GM12878 (cell line): Measurements from ENCODE around the gene RETSAT. TPM values are rescaled to one million over a fixed set of nuclear protein-coding genes. Genes with fewer than 3 reads are reported as not detected.

ENCODE experiments used
- ATAC-seq: fragments of 200-7000 bp; cut with Tn5 transposase; 3 replicates; pipeline ENCODE4 v1.9.1; 2020; ENCODE audit warnings: mild to moderate bottlenecking, moderate library complexity
- BruUV-seq: library from RNA; stranded (reverse); fragments of 400-500 nt; replicated peaks from 2 replicates; lab custom pipeline; 2021; lab: Mats Ljungman, UMichigan
- CTCF ChIA-PET: fragments of 300-600 bp; sonication (Branson Sonifier 250); formaldehyde crosslinking; extraction: SDS; loops from one replicate; lab custom pipeline; 2021; ENCODE audit warnings: inconsistent platforms; lab: Yijun Ruan, JAX
- POLR2A ChIA-PET: fragments of 350-600 bp; formaldehyde crosslinking; extraction: SDS; loops from one replicate; lab custom pipeline; 2021; ENCODE audit warnings: inconsistent platforms; lab: Charles Lee
- RAD21 ChIA-PET: fragments of 300-600 bp; sonication (Branson Sonifier 250); formaldehyde crosslinking; loops from one replicate; lab custom pipeline; 2023; ENCODE audit warnings: antibody characterized with exemption; ENCODE audit not compliant: unreplicated experiment; lab: Charles Lee
- SMC1A ChIA-PET: fragments of 300-600 bp; sonication (Branson Sonifier 250); formaldehyde crosslinking; loops from one replicate; lab custom pipeline; 2023; ENCODE audit not compliant: unreplicated experiment, uncharacterized antibody; lab: Charles Lee
- DNase-seq: peaks from one replicate; pipeline ENCODE4 v3.0.0-alpha.2; 2011; ENCODE audit warnings: low read depth, low spot score
- FAIRE-seq: peaks from 3 replicates; lab custom pipeline; 2011; peaks lifted over from hg19 to GRCh38; lab: Jason Lieb, UNC
- H2AFZ ChIP-seq: 2 replicates; pipeline ENCODE4 v1.6.0; 2011; ENCODE audit warnings: low read depth, low read length, control low read depth; ENCODE audit not compliant: control insufficient read depth
- H3K27ac ChIP-seq: 2 replicates; pipeline ENCODE4 v1.5.1; 2011; ENCODE audit warnings: control low read depth; ENCODE audit not compliant: control insufficient read depth, insufficient read depth
- H3K27me3 ChIP-seq, 2 experiments: replicated peaks in 1 of 2; 2 replicates each; pipeline versions ENCODE4 v1.6.0 to v1.6.1; 2011; ENCODE audit warnings: low read length in 1 of 2; ENCODE audit not compliant: control insufficient read depth in 2 of 2, insufficient read depth in 2 of 2
- H3K36me3 ChIP-seq, 2 experiments: 2 replicates each; pipeline ENCODE4 v1.5.1; 2011; ENCODE audit warnings: low read length in 1 of 2; ENCODE audit not compliant: control insufficient read depth in 2 of 2, insufficient read depth in 2 of 2
- H3K4me1 ChIP-seq: 2 replicates; pipeline ENCODE4 v1.6.1; 2011; ENCODE audit warnings: mild to moderate bottlenecking, low read length, moderate library complexity, mixed read lengths; ENCODE audit not compliant: control insufficient read depth, insufficient read depth
- H3K4me2 ChIP-seq: 2 replicates; pipeline ENCODE4 v1.6.0; 2011; ENCODE audit warnings: control low read depth; ENCODE audit not compliant: control insufficient read depth, insufficient read depth
- H3K4me3 ChIP-seq: fragments of 200-600 bp; sonication (generic); 2 replicates; pipeline ENCODE4 v1.5.1; 2016
- H3K79me2 ChIP-seq: 2 replicates; pipeline ENCODE4 v1.6.0; 2011; ENCODE audit warnings: low read length; ENCODE audit not compliant: control insufficient read depth, insufficient read depth
- H3K9ac ChIP-seq: 2 replicates; pipeline ENCODE4 v1.8.0; 2011; ENCODE audit warnings: low read length, control low read depth, mixed read lengths; ENCODE audit not compliant: control insufficient read depth, insufficient read depth
- H3K9me3 ChIP-seq: replicated peaks from 3 replicates; pipeline ENCODE4 v1.5.1; 2011; ENCODE audit warnings: mild to moderate bottlenecking, low read length; ENCODE audit not compliant: control insufficient read depth, insufficient read depth
- H4K20me1 ChIP-seq: 2 replicates; pipeline ENCODE4 v1.6.0; 2011; ENCODE audit not compliant: control insufficient read depth, insufficient read depth
- EED ChIP-seq: sonication (generic); IDR thresholded peaks from 2 replicates; pipeline ENCODE4 v1.6.1; 2016; ENCODE audit warnings: antibody characterized with exemption, low read depth
- ELK1 ChIP-seq: IDR thresholded peaks from 2 replicates; pipeline ENCODE4 v1.6.1; 2012; ENCODE audit warnings: low read depth, low read length, improper control_type of control experiment
- GATAD2B ChIP-seq: fragments of 450-650 bp; conservative IDR thresholded peaks from 2 replicates; pipeline ENCODE4 v1.6.1; 2017; ENCODE audit warnings: low read depth, mild to moderate bottlenecking, moderate library complexity
- MXI1 ChIP-seq: fragments of 150-350 bp; IDR thresholded peaks from 2 replicates; pipeline ENCODE4 v1.6.1; 2011; ENCODE audit warnings: low read depth, mild to moderate bottlenecking, inconsistent platforms, low read length, improper control_type of control experiment
- MYC ChIP-seq: IDR thresholded peaks from 2 replicates; pipeline ENCODE4 v1.6.1; 2011; ENCODE audit warnings: mild to moderate bottlenecking, low read length, moderate library complexity, inconsistent platforms; ENCODE audit not compliant: insufficient read depth, insufficient replicate concordance, insufficient read length, severe bottlenecking
- PAX5 ChIP-seq: IDR thresholded peaks from 2 replicates; pipeline ENCODE4 v1.6.1; 2011; ENCODE audit warnings: low read depth, low read length, borderline replicate concordance
- SMAD5 ChIP-seq: IDR thresholded peaks from 2 replicates; pipeline ENCODE4 v1.6.1; 2016; ENCODE audit warnings: antibody characterized with exemption, low read depth
- SMC3 ChIP-seq: IDR thresholded peaks from 2 replicates; pipeline ENCODE4 v1.6.1; 2011; ENCODE audit warnings: low read length, improper control_type of control experiment, borderline replicate concordance
- TAF1 ChIP-seq: IDR thresholded peaks from 2 replicates; pipeline ENCODE4 v1.6.1; 2011; ENCODE audit warnings: mild to moderate bottlenecking, low read depth, low read length, borderline replicate concordance
- ZBED1 ChIP-seq: IDR thresholded peaks from 2 replicates; pipeline ENCODE4 v1.6.1; 2016; ENCODE audit warnings: borderline replicate concordance
- WGBS: methylation state at CpG from one replicate; pipeline ENCODE4 v1.1.6; 2016; ENCODE audit warnings: low lambda C conversion rate; ENCODE audit not compliant: insufficient replicate concordance, insufficient coverage; ENCODE audit errors: missing lambda C conversion rate; 5-methylcytosine and 5-hydroxymethylcytosine counted together
- in situ Hi-C: fragments of 300-500 bp; cut with MboI; formaldehyde crosslinking; loops from 9 replicates; pipeline ENCODE4 v1.14.3; 2018; ENCODE audit warnings: mixed read lengths
- intact Hi-C: fragments of 100-400 bp; cut with micrococcal nuclease; formaldehyde crosslinking; loops from one replicate; pipeline ENCODE4 v1.14.2; 2022; ENCODE audit not compliant: unreplicated experiment
- polyA plus RNA-seq, 11 experiments: library from polyadenylated mRNA; depleted of rRNA in 4 of 11; unstranded in 6 of 11; stranded (reverse) in 5 of 11; fragments of >200 nt; fragmentation: Nextera tagmentation in 4 of 11; fragmentation: Illumina TruSeq in 1 of 11; extraction: Ambion mirVana in 4 of 11; extraction: Trizol in 1 of 11; gene quantifications; 1 replicate in 1 of 11; 2 replicates in 10 of 11; pipeline versions ENCODE4 v1.2.1 to v1.2.3, GENCODE V29; 2011 to 2016; ENCODE audit warnings: inconsistent platforms in 2 of 11, missing spikeins in 2 of 11, low read depth in 1 of 11
- total RNA-seq, 4 experiments: library from RNA; depleted of rRNA in 3 of 4; stranded (reverse); fragments of >200 nt in 3 of 4; fragmentation: Illumina TruSeq in 1 of 4; extraction: Trizol in 1 of 4; gene quantifications; 2 replicates each; pipeline versions ENCODE4 v1.2.1 to v1.2.3, GENCODE V29; 2013 to 2021

The RETSAT gene
- total and polyA plus RNA-seq, 10 of the 15 experiments (the other 5 are each of a cell fraction or from before 2014, with no cell fraction given): 3.3 to 28.8 (median 22.0) TPM

DNA sequence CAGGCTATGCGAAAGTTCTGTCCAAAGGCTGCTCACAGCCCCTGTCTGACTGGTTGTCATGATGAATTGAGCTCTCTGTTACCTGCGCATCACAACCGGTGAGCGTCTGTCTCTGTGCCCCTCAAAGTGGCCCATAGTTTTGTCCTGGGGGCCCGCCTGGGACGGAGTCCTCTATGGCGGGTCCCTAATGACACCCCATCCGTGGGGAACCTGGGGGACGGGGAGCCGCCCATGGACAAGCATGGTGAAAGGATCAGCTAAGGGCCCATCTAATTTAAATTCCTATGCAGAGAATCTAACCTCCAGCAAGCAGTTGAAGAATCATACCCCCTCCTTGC lies 714 bp upstream of the RETSAT start:
- intact Hi-C loops: loop anchor here (2.0 kb wide), 1 partner anchor 184 kb away; the partner anchor contains the start of gene MAT2A
- Histone ChIP-seq H2AFZ (peak overlapping the region; percentile 94), H3K4me3 (peak overlapping the region; percentile 87), H4K20me1 (no peaks in the 10 kb centered on the region), H3K79me2 (peaks cover 25% of the 10 kb centered on the region), H3K4me2 (peak overlapping the region; percentile 17), H3K27me3 (no peaks in the 10 kb centered on the region), H3K27ac (peak overlapping the region; percentile 71), H3K4me1 (peaks cover 4% of the 10 kb centered on the region), H3K36me3 (peaks cover 1 to 5% of the 10 kb centered on the region in 2 experiments; a peak in 3 of 4 replicates), H3K9me3 (no peaks in the 10 kb centered on the region), H3K9ac (peak overlapping the region; percentile 94)
- ChIA-PET SMC1A (interaction anchor here (0.7 to 1.6 kb wide), 7 partner anchors 11 to 185 kb away, joined by 3 to 8 read pairs (median 3); partner anchors contain the start of gene TGOLN2), CTCF (interaction anchor here (0.7 to 1.7 kb wide), 7 partner anchors 11 to 429 kb away, joined by 3 to 8 read pairs (median 5); partner anchors contain the start of gene TGOLN2), RAD21 (interaction anchor here (1.2 to 1.8 kb wide), 6 partner anchors 24 to 197 kb away, joined by 3 to 9 read pairs (median 4); partner anchors contain the start of genes SH2D6 and TGOLN2), POLR2A (interaction anchor here (1.1 to 3.0 kb wide), 12 partner anchors 9 to 241 kb away, joined by 3 to 20 read pairs (median 6); partner anchors contain the start of genes MAT2A, RNF181, SH2D6 and TGOLN2)
- TSS peak; percentile 79 for BruUV-seq
- TF ChIP-seq MYC (no peak), EED (no peak), PAX5 (no peak), SMC3 (no peak), TAF1 (no peak), SMAD5 (no peak), ELK1 (no peak), MXI1 (no peak), ZBED1 (no peak), GATAD2B (no peak)
- ATAC-seq (peak; percentile 9), DNase-seq (no peak), FAIRE-seq (no peak)
- in situ Hi-C loops: no loop called here
- WGBS: 5% methylated on average over 10 of the region's 10 CpGs
